KMS-11 (cell line): ENCODE measurements around the gene GOLGA2.
A peak's percentile ranks its signal among the peaks of the same experiment; 100 is the strongest.

ENCODE experiments used
- H2AFZ ChIP-seq: fragments of 200-600 bp; sonication (generic); 2 replicates; pipeline ENCODE4 v1.6.1; 2016; ENCODE audit warnings: antibody characterized with exemption, mixed run types, low read depth
- H3K27ac ChIP-seq: fragments of 200-600 bp; sonication (generic); 2 replicates; pipeline ENCODE4 v1.6.1; 2016; ENCODE audit warnings: mild to moderate bottlenecking, mixed run types
- H3K27me3 ChIP-seq: fragments of 200-600 bp; sonication (generic); 2 replicates; pipeline ENCODE4 v1.6.1; 2017; ENCODE audit warnings: mild to moderate bottlenecking, low read depth, mixed run types, moderate library complexity; ENCODE audit not compliant: insufficient read depth
- H3K36me3 ChIP-seq: fragments of 200-600 bp; sonication (generic); 2 replicates; pipeline ENCODE4 v1.6.1; 2017; ENCODE audit warnings: mild to moderate bottlenecking, mixed run types; ENCODE audit not compliant: insufficient read depth
- H3K4me1 ChIP-seq: fragments of 200-600 bp; sonication (generic); 2 replicates; pipeline ENCODE4 v1.6.1; 2016; ENCODE audit warnings: mild to moderate bottlenecking, low read depth, mixed run types; ENCODE audit not compliant: poor library complexity, severe bottlenecking
- H3K4me2 ChIP-seq: fragments of 200-600 bp; sonication (generic); 2 replicates; pipeline ENCODE4 v1.7.0; 2016; ENCODE audit warnings: mild to moderate bottlenecking, mixed run types
- H3K4me3 ChIP-seq: fragments of 200-600 bp; sonication (generic); IDR thresholded peaks from 2 replicates; pipeline ENCODE4 v1.6.1; 2017; ENCODE audit warnings: low read depth, low read length, mixed read lengths; ENCODE audit not compliant: insufficient read depth
- H3K79me2 ChIP-seq: fragments of 200-600 bp; sonication (generic); 2 replicates; pipeline ENCODE4 v1.6.1; 2016; ENCODE audit warnings: low read depth, mixed run types; ENCODE audit not compliant: insufficient read depth
- H3K9ac ChIP-seq: fragments of 200-600 bp; sonication (generic); 2 replicates; pipeline ENCODE4 v1.6.1; 2016; ENCODE audit warnings: mild to moderate bottlenecking, mixed run types
- H4K20me1 ChIP-seq: fragments of 200-600 bp; sonication (generic); 2 replicates; pipeline ENCODE4 v1.6.1; 2016; ENCODE audit warnings: mild to moderate bottlenecking, mixed run types; ENCODE audit not compliant: insufficient read depth
- TF ChIP-seq, protein P1 (sequence below): fragments of 200-600 bp; sonication (generic); conservative IDR thresholded peaks from 2 replicates; pipeline ENCODE4 v1.6.1; 2017; ENCODE audit warnings: low read depth, mild to moderate bottlenecking, antibody characterized with exemption, low read length, moderate library complexity, mixed read lengths

The GOLGA2 gene

DNA sequence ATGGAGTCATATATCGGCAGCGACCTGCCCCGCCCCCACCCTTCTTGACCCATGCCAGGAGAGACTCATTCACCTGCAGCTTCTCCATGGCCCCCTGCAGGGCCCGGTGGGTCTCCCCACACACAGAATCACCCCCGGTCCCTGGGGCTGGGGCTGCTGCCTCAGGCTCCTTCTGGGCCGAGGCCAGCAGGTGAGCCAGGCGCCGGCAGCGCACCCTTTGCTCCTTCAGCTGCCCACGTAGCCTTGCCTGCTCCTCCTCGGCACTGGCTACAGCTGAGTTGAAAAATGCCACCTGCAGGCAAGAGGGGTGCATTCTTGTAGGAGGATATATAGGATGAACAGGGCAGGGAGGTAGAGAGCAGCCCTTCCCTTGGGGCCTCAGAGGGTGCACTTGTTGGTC, 17.9 kb downstream of the GOLGA2 start:
- Histone ChIP-seq H3K79me2 (no peaks in the 10 kb centered on the region), H3K4me1 (no peaks in the 10 kb centered on the region), H4K20me1 (no peaks in the 10 kb centered on the region), H2AFZ (no peak overlapping the region), H3K27me3 (no peaks in the 10 kb centered on the region), H3K9ac (no peak overlapping the region), H3K4me2 (no peak overlapping the region), H3K36me3 (no peaks in the 10 kb centered on the region), H3K27ac (no peak overlapping the region), H3K4me3 (no peak overlapping the region)
- TF ChIP-seq, protein P1, sequence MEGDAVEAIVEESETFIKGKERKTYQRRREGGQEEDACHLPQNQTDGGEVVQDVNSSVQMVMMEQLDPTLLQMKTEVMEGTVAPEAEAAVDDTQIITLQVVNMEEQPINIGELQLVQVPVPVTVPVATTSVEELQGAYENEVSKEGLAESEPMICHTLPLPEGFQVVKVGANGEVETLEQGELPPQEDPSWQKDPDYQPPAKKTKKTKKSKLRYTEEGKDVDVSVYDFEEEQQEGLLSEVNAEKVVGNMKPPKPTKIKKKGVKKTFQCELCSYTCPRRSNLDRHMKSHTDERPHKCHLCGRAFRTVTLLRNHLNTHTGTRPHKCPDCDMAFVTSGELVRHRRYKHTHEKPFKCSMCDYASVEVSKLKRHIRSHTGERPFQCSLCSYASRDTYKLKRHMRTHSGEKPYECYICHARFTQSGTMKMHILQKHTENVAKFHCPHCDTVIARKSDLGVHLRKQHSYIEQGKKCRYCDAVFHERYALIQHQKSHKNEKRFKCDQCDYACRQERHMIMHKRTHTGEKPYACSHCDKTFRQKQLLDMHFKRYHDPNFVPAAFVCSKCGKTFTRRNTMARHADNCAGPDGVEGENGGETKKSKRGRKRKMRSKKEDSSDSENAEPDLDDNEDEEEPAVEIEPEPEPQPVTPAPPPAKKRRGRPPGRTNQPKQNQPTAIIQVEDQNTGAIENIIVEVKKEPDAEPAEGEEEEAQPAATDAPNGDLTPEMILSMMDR, result no peak

DNA sequence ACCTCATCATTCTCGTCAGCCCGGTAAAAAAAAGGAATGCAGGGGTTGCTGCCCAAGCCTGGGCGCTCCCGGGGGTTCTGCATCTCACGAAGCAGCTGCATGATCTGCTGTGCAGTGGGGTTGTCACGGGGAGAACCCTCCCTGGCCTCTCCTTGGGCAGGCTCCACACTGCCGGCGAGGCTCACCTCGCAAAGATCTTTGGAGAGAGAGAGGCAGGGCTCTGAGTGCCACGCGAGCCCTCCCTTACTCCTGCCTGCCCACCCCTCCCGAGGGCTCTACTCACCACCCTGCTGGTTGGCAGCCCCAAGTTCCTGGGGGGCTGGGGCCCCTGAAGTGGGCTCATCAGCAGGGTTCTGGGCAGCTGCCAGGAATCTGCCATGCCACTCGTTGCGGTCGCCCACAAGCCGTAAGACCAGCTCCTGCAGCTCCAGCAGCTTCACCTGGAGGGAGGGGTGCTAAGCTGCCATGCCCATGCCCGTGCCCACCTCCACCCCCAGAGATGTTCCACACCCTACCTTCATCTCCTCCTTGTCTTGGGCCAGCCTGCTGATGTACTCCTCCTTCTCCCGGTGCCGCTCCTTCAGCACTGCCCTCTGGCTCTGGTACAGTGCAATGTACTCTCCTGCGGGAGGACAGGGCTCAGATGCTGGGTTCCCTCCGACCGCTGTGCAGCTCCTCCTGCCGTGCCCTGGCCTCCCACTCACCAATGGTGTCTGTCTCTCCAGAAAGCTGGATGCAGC, 18.6 kb downstream of the GOLGA2 start:
- H3K9ac ChIP-seq, result no peak overlapping the region
- no peaks in the 10 kb centered on the region for H3K79me2 ChIP-seq
- H2AFZ ChIP-seq, result no peak overlapping the region
- no peaks in the 10 kb centered on the region for H3K27me3 ChIP-seq
- TF ChIP-seq, protein P1, result no peak
- no peak overlapping the region for H3K4me2 ChIP-seq
- H3K4me1 ChIP-seq, result no peaks in the 10 kb centered on the region
- no peaks in the 10 kb centered on the region for H4K20me1 ChIP-seq
- no peak overlapping the region for H3K4me3 ChIP-seq
- no peaks in the 10 kb centered on the region for H3K36me3 ChIP-seq
- no peak overlapping the region for H3K27ac ChIP-seq

DNA sequence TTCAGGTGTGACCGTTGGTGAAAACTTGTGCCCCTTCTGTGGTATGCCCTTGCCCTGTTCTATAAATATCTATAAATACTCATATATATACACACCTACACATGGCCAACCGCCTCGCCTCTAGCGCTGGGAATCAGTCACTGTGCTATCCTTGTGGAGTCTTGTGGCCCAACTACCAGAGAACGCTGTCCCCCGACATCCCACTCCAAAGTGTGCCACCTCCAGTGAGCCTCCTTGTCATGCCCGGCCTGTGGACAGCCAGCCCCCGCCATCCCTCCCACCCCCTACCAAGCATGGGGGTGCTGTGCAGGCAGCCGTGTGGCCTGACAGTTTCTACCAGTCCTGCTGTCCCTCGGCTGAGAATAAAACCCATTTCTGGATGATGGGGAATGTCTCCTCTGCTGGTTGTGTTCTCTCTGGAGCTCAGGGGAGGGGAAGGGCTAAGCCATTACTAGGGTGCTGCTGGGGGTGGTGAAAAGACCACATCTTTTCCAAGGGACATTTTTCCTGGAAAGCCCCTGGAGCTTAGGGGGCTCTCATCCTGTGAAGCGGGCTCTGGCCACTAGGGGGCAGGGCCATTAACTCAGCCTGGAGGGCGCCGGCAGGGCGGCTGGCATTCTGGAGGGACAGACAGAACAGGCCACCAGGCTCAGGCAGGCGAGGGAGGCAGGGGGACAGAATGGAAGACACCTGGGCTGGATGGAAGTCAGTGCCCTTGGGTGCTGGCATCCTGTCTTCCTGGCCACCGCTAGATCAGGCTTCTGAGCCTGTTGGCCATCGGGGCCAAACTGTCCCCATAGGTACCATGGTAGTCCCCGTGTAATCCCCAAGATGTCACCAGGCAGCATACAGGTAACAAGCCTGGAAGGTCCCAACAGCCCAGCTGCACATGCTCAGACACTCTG, 20.7 kb downstream of the GOLGA2 start:
- Histone ChIP-seq H3K27me3 (0 out of 2 replicates have a peak, but pooled peaks cover 5% of the 10 kb centered on the region), H3K4me1 (no peaks in the 10 kb centered on the region), H3K27ac (no peak overlapping the region), H2AFZ (no peak overlapping the region), H3K79me2 (no peaks in the 10 kb centered on the region), H3K4me2 (no peak overlapping the region), H3K4me3 (no peak overlapping the region), H3K36me3 (no peaks in the 10 kb centered on the region), H4K20me1 (no peaks in the 10 kb centered on the region), H3K9ac (no peak overlapping the region)
- TF ChIP-seq, protein P1, result peak; percentile 94

- H2AFZ ChIP-seq, result no peak overlapping the region
- no peak overlapping the region for H3K4me2 ChIP-seq
- peaks cover 9% of the 10 kb centered on the region; the same call in 1 of the 2 replicates for H3K27me3 ChIP-seq
- no peaks in the 10 kb centered on the region for H3K79me2 ChIP-seq
- H3K27ac ChIP-seq, result no peak overlapping the region
- no peaks in the 10 kb centered on the region for H3K36me3 ChIP-seq
- no peaks in the 10 kb centered on the region for H4K20me1 ChIP-seq
- no peak overlapping the region for H3K4me3 ChIP-seq
- peaks cover 5% of the 10 kb centered on the region for H3K4me1 ChIP-seq
- TF ChIP-seq, protein P1, result no peak
- H3K9ac ChIP-seq, result no peak overlapping the region
Observed at GRCh38 chr9:128254362-128254761, 21.4 kb downstream of the GOLGA2 start.
